ENCODE measurements around the gene SLC25A30.
"Not testable (repeated sequence)": the region's sequence is repeated elsewhere in the genome, so short reads cannot be mapped to it uniquely, and the experiment has no call there.

SLC25A30 gene

DNA sequence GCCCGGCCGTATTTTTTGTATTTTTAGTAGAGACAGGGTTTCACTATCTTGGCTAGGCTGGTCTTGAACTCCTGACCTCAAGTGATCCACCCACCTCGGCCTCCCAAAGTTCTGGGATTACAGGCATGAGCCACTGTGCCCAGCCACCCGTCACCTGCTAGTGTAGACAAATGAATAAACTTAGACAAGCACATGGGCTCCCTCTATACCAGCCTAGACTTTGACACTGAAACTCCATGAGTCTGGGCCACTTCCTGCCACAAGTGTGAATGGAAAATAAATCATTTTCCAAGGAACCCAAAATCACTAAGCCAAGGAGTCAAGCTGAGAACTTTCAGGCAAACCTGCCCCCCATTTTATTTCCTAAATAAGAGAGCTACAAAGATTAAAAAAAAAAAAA lies 50.2 kb downstream of the SLC25A30 start:
- DNase-seq (ENCODE audit: low spot score), result no peak

DNA sequence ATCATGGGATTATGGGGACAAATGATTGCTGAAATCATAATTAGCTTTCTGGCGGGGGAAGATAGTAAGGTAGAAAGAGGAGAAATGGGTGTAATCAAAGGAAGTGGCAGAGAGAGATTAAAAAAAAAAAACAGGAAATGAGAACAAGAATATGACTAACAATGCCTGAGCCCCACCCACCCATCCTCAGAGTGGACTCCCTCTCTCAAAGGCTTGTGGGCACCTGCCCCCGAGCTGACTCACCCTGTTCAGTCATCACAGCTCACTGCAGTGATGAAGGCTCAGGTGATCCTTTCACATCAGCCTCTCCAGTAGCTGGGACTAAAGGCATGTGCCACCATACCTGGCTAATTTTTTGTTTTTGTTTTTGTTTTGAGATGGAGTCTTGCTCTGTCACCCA lies 50.8 kb downstream of the SLC25A30 start:
- DNase-seq (ENCODE audit: low spot score), result no peak

DNA sequence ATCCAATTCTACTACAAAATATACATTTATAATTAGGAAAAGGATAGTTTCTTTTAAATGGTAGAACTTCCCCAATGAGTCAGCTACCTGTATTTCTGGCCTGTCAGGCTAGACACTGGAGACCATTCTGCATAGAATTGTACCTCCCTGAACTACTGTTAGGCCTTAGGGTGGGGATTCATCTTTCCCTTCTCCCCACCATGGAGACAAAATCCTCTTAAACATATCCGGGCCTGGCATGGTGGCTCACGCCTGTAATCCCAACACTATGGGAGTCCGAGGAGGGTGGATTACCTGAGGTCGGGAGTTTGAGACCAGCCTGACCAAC lies 52.7 kb downstream of the SLC25A30 start:
- DNase-seq (ENCODE audit: low spot score), result no peak

DNA sequence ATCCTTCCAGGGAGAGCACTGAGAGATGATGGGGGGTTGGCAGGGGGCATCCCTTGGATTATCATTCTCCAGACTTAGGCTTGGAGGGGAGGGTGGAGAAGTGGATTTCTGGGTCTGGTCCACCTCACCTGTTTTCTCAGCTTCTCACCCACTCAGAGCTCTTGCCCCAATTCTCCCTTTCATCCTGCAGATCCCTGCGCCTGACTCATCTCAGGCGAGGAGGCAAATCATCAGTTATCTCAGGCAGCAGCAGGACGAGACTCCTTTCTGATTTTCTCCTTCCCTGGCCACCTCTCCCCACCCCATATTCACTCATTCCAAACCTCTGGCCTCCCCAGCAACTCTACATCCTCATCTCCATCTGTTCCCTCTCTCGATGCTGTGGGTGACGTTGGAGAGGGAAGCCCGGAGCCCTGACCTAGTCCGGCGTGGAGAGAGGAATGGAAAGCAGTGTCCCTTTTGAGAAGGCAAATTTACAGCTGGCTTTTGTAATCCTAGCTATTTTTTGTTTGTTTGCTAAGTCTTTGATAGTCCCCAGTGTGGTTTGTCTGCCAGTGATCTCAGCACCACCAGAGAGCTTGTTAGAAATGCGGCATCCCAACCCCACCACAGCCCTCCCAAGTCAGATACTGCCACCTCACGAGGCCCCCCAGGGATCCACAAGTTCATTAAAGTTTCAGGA lies 53.2 kb downstream of the SLC25A30 start:
- DNase-seq (ENCODE audit: low spot score), result no peak

DNA sequence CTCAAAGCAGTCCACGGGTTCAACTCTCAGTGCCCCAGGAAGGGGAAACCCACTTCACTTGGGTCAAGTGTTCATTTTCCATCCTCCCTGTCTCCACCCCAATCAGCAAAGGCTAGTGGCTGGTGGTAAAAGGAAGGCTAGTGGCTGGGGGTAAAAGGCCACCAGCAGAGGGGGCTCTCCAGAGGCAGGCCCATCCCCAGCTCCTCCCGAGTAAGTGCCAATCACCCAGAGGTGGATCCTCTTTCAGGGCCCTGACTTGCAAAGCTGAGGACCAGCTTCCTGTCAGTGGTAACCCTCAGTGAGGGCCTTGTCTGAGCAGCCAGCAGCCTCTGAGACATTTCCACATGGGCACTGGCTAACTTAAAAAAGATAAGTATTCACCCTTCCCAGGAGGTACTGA lies 55.2 kb downstream of the SLC25A30 start:
- DNase-seq (ENCODE audit: low spot score), result no peak

DNA sequence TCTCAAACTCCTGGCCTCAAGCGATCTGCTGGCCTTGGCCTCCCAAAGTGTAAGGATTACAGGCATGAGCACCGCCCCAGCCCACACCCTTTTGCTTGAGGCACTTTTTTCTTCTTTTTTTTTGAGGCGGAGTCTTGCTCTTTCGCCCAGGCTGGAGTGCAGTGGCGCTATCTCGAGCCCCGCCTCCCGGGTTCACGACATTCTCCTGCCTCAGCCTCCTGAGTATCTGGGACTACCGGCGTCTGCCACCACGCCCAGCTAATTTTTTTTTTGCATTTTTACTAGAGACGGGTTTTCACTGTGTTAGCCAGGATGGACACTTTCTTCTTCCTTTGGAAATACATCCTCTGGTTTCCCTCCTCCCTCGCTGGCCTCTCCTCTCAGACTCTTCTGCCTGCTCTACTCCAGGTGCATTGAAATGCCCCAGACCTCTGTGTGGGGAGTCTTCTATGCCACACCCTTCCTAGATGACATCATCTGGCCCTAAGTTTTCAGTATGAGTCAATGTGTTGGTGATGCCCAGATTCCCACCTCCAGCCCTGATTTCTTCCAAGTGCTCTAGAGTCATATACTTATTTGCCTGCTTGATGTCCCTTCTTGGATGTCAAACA lies 56.5 kb downstream of the SLC25A30 start:
- DNase-seq (ENCODE audit: low spot score), result no peak

DNA sequence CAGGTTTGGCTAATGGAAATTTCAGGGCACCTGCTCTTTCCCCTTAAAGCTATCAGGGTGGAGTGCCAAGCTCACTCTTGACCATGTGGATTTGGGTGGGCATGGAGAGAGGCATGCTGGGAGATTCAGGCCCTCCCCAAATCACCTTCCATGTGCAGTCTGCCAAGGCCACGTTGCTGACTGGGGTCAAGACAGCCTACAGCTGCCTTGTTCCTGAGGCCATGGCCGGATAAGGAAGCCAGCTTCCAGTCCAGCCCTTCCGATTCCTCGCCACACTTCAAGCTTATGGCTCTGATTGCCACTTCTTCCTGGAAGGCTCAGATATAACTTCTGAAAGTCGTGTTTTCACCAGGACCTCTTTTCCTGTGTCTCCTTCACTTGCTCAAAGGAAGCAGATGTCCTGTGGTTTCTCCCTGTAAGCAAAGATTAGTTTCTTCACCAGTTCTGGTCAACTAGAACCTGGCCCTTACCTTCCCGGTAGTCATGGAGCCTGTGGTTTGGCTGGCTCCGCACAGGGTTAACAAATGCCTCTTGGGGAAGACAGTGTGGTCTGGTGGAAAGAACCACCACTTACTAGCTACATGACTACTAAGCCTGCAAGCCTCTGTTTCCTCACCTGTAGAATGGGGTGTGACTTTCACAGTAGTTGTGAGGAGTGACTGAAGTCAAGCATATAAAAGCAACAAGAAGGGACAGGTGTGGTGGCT lies 61.1 kb downstream of the SLC25A30 start:
- no peak for DNase-seq (ENCODE audit: low spot score)

DNA sequence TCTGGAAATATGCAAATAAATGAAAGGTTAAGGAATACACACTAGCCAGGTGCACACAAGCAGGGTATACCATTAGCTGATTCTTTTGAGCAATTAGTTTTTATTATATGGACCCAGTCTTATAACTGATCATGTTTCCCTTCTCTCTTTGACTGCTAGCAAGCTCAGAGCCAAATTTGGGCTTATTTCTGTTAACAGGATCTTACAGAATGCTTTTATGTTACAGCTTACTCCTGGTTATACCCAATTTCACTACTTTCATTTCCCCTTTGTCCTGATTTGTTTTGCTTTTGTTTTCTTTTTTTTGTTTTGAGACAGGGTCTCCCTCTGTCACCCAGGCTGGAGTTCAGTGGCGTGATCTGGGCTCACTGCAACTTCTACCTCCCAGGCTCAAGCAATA lies 64.3 kb downstream of the SLC25A30 start:
- DNase-seq (ENCODE audit: low spot score), result no peak

DNA sequence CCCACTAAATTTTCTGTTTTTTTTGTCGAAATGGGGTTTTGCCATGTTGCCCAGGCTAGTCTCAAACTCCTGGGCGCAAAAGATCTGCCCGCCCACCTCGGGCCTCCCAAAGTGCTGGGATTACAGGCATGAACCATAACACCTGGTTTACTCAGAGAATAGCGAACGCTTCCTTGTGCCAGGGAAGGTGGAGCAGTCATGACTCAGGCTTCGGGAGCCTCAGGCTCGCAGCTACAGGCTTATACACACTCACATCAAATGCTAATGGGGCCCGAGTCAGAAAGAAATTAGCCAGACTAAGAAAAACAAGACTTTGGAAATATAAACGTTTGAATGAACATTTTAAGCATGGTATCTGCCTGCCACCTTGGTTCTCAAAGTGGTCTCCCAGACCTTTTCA lies 66.1 kb downstream of the SLC25A30 start:
- DNase-seq (ENCODE audit: low spot score), result no peak

DNA sequence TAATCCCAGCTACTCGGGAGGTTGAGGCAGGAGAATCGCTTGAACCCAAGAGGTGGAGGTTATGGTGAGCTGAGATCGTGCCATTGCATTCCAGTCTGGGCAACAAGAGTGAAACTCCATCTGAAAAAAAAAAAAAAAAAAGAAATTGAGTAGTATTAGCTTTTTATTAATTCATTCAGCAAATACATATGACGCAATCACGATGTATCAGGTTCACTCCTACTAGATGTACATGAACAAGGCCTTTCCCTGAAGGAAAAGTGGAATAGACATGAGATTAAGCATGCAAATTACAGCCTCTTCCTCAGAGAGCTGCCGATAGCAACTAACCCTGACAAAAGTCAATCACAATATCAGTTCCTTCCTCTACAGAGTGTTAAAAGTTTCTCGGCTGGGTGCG lies 68.0 kb downstream of the SLC25A30 start:
- DNase-seq (ENCODE audit: low spot score), result no peak

DNA sequence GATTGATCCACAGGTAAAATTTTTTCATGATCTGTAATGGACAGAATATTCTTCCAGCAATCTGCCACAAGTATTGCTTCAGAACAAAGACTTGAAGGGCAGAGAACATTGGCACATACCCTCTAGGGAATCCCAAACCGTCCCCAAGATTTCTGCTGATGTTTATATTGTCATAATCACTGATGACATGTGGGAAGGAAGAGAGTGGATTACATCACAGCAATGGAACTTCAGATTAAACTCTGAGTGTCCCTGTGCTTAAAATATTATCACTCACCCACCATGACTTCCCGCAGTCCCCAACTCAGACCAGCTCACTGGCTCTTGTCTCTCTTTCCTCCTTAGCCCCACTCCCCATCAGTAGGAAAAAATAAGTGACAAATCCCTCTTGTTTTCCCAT lies 68.7 kb downstream of the SLC25A30 start:
- no peak for DNase-seq (ENCODE audit: low spot score)

DNA sequence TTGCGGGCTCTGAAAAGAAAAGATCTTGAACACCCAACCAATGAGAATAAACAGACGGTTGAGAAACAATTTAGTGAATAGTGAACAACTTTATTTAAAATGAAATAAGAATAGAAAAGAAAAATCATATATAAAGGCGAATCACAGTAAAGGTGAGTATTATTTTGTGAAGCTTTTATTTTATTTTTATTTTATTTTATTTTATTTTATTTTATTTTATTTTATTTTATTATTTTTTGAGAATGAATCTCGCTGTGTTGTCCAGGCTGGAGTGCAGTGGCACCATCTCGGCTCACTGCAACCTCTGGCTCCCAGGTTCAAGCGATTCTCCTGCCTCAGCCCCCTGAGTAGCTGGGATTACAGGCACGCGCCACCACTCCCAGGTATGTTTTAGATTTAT lies 74.1 kb downstream of the SLC25A30 start:
- not testable (repeated sequence) for DNase-seq (ENCODE audit: low spot score)
